HG02884 (cell line): ENCODE results near the gene PTPRN2.
A peak's percentile ranks its signal among the peaks of the same experiment; 100 is the strongest.
"Not testable (repeated sequence)": the region's sequence is repeated elsewhere in the genome, so short reads cannot be mapped to it uniquely, and the experiment has no call there.

Source experiments
- ATAC-seq: cut with Tn5 transposase; IDR thresholded peaks from one replicate; pipeline ENCODE4 v1.9.1; 2021; ENCODE audit warnings: mild to moderate bottlenecking, moderate library complexity; ENCODE audit not compliant: unreplicated experiment

PTPRN2 gene

DNA sequence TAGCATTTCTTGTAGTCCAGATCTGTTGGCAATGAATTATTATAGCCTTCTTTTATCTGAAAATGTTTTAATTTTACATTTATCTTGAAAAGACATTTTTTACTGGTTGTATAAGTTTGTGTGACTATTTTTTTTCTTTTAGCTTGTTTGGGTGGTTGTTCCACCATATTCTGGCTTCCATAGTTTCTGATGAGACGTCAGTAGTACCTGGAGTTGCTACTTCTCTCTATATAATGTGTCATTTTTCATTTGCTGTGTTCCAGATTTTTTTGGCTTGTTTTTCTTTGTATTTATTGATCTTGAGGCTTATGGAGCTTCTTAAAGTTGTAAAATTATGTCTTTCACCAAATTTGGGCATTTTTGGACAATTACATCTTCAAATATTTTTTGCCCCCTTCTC lies 1082.0 kb downstream of the PTPRN2 start:
- ATAC-seq, result no peak

DNA sequence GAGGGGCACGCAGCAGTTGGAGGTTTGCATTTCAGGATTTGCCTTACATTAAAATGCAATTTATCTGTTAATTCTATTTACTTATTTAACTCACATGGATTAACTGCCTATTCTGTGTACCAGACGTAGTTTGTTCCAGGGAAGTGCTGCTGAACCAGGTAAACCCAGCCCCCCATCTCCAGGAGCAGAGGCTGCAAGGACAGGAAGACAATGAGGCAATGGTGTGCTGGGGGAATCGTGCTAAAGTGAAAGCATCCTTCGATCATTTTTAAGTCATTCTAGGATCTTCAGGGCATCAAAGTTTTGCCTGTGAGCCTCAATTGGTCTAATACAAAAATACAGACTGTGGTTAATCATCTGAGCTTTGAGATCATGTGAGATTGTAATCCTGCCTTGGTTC lies 1084.4 kb downstream of the PTPRN2 start:
- no peak for ATAC-seq

DNA sequence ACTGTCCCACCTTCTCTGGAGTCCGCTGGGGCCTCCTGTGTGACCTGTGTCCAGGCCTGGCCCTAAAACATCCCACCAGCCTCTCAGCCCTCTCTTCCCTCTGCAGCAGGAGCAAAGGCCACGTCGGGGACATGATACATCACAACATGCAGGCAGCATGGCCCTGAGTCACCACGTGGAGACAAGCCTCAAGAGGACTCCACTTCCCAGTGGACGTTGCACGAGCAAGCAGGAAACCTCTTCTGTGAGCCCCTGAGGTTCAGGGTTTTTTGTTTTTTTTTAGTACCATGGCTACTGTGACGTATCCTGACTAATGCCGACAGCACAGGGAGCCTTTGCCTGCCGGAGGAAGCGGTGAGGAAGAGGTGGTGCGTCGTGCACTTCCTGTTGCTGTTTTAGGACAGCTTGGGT lies 1084.9 kb downstream of the PTPRN2 start:
- ATAC-seq, result no peak

DNA sequence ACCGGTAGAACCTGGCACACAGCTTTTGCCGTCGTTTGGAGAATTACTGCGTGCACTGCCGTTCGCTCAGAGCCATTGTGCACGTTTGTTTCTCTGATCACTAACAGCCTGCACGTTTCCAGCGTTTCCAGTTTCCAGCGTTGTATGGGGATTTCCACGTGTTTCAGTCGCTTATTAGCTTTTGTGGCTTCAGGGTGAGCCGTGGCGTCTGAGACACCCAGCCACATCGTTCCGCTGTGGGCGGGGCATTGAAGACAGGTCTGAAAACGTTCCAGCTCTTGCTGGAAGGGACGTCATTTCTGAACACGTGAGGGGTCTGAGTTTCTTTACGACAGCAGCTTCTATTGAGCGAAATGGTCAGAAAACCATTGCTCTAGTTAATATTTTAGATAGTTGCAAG lies 1086.0 kb downstream of the PTPRN2 start:
- no peak for ATAC-seq

DNA sequence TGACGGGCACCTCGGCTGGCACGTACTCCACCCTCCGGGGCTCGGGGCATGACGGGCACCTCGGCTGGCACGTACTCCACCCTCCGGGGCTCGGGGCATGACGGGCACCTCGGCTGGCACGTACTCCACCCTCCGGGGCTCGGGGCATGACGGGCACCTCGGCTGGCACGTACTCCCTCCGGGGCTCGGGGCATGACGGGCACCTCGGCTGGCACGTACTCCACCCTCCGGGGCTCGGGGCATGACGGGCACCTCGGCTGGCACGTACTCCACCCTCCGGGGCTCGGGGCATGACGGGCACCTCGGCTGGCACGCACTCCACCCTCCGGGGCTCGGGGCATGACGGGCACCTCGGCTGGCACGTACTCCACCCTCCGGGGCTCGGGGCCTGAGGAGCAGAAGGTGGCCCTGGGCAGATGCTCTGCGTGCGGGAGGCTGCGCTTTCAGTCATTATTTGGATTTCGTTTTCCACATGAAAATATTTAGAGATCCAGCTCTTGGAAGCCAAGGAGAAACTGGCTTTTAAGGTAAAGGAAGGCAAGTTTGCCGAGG lies 1086.6 kb downstream of the PTPRN2 start:
- ATAC-seq, result not testable (repeated sequence)

GRCh38 chr7:157500171-157500960 lies 1087.3 kb downstream of the PTPRN2 start:
- no peak for ATAC-seq

- no peak for ATAC-seq
These were observed 1087.8 kb downstream of the PTPRN2 start for GRCh38 chr7:157499835-157500153.

- ATAC-seq, result no peak
These were observed 1088.3 kb downstream of the PTPRN2 start for GRCh38 chr7:157499121-157499834.

- no peak for ATAC-seq
These were observed 1089.0 kb downstream of the PTPRN2 start for GRCh38 chr7:157498657-157499056.

- ATAC-seq, result no peak
These were observed 1089.6 kb downstream of the PTPRN2 start for GRCh38 chr7:157497744-157498651.

DNA sequence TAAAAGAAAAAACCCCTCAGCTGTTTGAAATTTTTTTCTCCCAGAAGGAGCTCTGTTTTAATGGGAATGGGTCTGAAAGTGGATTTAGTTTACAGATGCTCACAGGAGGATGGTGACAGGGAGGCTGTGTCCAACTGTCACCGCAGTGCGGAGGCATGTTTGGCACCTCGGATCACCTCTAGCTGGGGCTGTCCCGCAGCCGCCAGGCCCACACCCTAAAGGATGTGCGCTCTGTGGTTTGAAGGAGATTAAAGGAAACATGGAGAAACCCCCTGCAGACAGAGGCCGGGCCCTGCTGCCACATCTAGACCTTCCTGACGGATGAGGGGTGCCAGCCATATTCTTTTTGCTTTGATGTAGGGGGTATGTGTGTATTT lies 1090.3 kb downstream of the PTPRN2 start:
- no peak for ATAC-seq

DNA sequence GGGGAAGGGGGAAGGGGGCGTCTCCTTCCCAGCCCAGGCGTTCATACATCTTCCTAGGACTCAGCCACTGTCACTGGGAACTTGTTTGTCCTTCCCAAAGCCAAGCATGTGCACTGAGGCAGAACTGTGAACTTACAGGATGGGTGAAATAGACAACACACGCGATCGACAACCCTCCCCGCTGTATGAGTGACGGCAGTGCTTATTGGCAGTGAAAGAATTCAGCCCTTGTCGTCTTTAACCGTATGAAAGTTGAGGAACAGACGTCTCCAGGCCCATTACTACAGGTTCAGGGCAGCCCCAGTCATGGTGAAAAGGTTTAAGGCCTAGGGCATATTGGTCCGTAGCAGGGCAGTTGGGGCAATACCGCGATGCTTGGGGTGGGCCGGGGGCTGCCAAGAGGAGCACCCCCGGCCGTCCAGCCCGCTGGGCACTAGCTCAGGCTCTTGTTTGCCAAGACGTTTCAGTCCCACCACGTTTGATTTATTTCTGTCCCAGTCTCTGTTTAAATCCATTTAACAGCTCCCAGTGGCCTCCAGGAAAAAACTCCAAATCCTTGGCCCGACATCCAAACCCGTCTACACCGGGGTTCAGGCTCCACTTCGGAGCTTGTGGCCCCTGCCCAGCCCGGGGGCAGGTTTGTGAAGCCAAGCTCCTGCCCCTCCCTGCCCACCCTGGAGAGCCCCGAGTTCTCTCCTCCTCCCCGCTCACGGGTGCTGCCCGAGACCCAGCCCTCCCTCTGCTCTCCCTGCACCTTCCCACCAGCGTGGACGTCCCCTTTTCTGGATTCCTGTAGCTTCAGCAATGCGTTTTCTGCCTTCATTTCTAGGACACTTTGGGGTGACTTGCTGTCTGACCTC lies 1091.0 kb downstream of the PTPRN2 start:
- no peak for ATAC-seq

DNA sequence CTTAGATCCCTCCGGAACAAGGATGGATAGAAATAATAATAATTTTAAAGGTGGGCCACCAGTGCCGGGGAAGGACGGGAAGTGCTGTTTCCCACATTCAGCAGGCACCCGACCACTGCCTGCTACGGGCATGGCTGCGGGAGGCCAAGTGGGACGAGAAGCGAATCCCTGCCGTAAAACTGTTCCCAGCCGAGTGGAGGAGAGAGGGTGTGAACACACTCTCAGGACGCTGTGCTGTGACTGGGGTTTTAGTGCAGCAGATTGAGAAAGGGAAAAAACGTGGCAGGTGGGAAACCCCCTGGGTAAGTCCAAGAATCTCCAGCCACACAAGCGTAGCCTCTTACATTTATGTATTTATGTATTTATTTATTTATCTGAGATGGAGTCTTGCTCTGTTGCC lies 1092.0 kb downstream of the PTPRN2 start:
- ATAC-seq, result no peak

DNA sequence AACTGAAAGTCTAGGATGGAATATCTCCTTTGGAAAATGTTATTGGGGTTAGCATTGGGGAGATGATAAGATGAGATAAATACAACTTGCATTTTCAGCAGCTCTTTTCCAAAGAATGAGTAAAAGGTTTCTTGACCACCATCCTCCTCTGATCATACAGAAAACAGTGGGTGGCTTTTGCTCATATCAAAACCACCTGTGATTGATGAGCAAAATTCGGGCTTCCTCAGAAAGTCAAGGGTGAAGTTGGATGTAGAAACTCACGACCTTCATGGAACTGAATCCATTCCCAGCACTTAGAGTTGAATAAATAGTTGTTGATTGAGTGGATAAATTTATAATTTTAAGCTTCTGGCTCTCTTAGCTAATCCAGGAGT lies 1092.5 kb downstream of the PTPRN2 start:
- peak; percentile 51 for ATAC-seq

GRCh38 chr7:157494506-157495176 lies 1093.0 kb downstream of the PTPRN2 start:
- ATAC-seq, result peak; percentile 6

DNA sequence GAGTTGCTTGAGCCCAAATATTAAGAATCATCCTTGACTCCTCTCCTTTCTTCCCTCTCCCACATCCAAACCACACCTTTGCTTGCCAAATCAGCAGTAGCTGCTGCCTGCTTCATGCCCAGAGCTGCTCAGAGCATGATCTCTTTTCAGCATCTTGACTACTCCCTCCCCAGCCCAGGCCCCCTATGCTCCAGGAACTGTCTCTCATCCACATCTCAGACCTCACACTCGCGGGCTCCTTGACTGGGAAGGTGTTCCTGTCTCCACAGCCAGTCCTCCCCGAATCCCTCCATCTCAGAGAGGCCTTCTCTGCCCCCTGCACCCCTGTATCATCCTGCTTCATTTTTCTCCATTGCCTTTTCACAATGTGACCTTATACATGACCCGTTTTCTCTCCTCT lies 1093.8 kb downstream of the PTPRN2 start:
- ATAC-seq, result no peak

DNA sequence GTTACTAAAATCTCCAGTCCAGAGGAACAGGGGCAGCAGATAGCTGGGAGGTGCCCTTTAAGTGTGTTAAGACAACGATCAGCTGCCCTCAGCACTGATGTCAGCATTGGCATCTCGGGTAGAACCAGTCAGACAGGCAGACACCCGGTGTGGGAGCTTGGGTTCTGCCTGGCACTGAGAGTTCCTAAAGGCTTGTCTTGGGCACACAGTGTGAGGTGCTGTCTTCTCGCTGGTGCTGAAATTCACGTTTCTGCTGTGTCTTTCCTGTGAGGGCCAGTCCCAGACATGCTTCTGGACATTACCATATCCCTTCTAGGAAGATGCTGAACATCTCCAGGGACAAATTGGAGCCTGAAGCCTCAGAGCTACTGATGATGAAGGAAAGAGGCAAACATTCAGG lies 1094.6 kb downstream of the PTPRN2 start:
- ATAC-seq, result no peak

DNA sequence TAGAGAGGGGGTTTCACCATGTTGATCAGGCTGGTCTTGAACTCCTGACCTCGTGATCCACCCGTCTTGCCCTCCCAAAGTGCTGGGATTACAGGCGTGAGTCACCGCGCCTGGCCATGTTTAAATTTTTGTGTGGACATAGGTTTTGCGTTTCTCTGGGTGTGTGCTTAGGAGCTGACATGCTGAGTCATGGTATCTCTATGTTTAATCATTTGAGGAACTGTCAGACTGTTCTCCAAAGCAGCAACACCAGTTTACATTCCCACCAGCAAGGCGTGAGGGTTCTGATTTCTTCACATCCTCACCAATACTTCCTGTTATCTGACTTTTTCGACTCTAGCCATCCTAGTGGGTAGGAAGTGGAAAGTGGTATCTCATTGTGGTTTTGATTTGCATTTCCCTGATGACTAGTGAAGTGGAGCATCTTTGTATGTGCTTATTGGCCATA lies 1097.1 kb downstream of the PTPRN2 start:
- ATAC-seq, result no peak

- not testable (repeated sequence) for ATAC-seq
These were observed 1097.8 kb downstream of the PTPRN2 start for GRCh38 chr7:157489870-157490269.
